ENCODE data around the gene ZNF641.

DNA sequence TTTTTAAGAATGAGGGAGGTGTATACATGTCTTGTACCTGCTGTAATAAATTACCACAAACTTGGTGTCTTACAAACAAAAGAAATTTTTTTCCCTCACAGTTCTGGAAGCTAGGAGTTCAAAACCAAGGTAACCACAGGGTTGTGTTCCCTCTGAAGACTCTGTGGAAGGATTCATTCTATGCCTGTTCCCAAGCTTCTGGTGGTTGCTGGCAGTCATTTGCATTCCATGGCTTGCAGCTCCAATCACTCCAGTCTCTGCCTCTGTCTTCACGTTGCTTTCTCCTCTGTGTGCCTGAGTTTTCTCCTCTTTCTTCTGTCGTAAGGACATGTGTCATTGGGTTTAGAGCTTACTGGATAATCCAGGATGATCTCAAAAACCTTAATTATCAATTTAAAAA, 15.4 kb upstream of the ZNF641 start:
- TF ChIP-seq, protein P1, sequence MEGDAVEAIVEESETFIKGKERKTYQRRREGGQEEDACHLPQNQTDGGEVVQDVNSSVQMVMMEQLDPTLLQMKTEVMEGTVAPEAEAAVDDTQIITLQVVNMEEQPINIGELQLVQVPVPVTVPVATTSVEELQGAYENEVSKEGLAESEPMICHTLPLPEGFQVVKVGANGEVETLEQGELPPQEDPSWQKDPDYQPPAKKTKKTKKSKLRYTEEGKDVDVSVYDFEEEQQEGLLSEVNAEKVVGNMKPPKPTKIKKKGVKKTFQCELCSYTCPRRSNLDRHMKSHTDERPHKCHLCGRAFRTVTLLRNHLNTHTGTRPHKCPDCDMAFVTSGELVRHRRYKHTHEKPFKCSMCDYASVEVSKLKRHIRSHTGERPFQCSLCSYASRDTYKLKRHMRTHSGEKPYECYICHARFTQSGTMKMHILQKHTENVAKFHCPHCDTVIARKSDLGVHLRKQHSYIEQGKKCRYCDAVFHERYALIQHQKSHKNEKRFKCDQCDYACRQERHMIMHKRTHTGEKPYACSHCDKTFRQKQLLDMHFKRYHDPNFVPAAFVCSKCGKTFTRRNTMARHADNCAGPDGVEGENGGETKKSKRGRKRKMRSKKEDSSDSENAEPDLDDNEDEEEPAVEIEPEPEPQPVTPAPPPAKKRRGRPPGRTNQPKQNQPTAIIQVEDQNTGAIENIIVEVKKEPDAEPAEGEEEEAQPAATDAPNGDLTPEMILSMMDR (IDR thresholded peaks at IDR 0.05), result no peak
- TF ChIP-seq POLR2A (IDR thresholded peaks at IDR 0.05) (no peak), EP300 (IDR thresholded peaks at IDR 0.05) (no peak)

Data from tibial nerve (tissue), 4 donors.